Activated CD8-positive, alpha-beta memory T cell treated with anti-CD3 and anti-CD28 coated beads, Interleukin-2, amount 50 U/mL, for 48 hours (primary cell): Measurements from ENCODE around the gene RNASE7.

Experiments
- DNase-seq: peaks from one replicate; pipeline ENCODE4 v3.0.0-alpha.2; 2020

RNASE7 gene

DNA sequence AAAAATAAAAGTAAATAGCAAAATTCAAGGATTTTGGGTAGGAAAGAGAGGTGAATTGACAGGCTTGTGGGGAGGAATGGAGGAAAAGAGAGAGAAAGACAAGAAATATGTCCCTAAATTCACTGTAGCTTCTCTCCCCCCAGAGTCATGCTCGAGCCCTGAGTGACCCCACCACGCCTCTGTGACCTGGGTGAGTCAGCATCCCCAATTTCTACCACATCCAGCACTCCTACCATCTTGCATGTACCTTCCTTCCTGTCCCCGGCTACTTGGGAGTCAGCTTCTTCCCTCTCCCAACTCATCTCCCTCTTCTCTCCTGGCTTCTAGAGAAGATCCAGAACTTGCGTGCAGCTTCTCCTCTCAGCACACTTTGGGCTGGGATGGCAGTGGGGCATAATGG is 46.5 kb downstream of the RNASE7 start:
- DNase-seq: no peak

DNA sequence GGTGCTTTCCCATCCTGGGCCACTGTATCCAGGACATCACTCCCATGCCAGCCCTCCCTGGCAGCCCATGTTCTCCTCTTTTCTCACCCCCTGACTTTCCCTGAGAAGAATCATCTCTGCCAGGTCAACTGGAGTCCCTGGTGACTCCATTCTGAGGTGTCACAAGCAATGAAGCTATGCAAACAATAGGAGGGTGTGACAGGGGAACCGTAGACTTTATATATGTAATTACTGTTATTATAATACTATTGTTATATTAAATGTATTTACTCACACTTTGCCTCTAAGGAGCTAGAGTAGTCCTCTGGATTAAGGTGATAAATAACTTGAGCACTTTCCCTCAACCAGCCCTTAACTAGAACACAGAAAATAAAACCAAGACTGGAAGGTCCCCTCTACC is 47.1 kb downstream of the RNASE7 start:
- DNase-seq: no peak

DNA sequence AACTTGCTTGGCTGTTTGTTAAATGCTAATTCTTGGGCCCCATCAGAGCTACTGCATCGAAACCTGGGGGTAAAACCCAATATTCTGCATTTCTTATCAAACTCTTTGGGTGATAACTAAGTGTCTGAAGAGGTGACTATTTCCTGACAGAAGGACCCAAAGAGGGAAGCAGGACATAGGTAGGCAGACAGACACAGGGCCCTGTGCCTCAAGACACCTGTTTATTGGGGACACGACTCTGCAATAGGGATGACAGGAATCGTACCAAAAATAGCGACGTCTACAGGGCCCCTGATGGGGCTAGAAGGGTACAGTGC is 47.7 kb downstream of the RNASE7 start:
- DNase-seq: no peak

DNA sequence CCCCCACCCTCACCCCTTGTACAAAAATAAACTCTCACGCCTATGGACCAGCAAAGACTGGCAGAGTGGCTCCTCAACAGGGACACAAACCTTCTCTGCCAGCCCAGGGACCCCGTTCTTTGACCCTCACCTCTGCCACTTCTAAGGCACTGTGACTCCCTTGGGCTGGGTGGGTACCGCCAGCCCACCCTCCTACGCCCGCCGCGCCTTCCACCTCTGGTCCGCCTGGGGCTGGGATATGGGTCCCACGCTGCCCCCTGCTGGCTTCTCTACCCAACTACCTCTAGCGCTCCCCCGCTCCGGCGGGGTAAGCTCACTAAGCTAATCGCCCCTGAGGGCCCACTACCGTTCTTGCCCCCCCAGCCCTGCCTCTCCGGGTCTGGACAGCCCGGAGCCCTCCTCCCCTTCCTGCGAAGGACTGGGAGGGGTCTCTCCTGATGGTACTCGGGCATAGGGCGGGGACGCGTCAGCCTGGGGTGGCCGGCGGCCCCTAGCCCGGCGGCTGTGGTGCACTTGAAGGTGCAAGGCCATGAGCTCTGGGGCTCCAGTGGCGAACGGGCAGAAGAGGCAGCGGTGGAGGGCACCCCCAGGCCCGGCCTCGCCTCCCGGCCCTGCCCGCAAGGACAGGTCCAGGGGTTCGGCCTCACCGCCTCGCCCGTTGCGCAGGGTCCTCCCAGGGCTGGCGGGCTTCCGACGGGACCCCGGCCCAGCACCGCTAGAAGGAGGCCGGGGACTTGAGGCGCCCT is 48.2 kb downstream of the RNASE7 start:
- DNase-seq: peak; percentile 83

DNA sequence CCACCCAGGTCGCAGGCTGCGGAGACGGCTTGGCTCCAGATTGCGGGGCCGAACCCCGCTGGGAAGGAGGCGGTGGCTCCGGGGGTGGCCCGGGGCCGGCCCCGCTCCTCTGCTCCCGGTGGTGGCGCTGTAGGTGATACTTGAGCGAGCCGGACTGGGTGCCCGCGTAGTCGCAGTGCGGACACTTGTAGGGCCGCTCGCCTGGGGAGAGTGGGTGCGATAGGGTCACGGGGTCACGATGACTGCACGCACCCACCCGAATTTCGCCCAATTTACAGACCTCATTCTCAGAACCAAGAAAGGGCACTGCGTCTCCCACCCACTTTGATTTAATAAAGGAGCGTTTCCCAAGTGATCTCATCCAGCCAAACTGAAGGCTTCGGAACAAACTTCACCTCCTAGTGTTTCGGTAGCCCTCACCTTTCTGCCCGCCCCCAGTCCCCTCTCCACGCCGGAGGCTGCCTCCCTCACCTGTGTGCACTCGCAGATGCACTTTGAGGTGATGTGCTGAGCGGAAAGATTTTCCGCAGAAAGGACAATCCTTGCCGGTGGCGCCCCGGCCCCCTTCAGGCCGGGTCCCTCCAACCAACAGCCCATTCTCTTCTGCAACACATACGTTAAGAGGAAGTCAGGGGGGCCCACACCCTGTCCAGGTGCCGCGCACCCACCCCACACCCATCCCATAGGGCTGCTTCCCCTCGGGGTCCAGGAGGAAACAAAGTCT is 48.9 kb downstream of the RNASE7 start:
- no peak for DNase-seq

DNA sequence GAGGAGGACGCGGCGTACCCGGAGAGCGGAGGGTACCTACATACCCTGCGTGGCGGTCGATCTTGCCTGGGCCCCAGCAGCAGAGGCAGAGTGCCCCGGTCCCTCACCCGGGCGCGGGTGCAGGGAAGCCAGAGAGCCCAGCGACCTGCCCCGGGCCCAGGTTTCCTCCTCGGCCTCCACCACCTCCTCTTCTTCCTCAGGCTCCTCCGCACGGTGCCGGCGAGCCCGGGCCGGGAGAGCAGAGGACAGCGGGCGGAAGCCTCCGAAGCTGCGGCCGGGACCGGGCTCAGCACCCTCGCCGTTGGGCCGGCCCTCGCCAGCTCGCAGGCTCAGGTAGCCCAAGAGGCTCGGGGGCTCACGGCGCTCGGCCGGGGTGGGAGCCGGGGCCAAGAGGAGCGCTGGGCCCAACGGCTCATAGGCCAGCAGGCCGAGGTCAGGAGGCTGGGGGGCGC is 49.7 kb downstream of the RNASE7 start:
- DNase-seq: no peak

DNA sequence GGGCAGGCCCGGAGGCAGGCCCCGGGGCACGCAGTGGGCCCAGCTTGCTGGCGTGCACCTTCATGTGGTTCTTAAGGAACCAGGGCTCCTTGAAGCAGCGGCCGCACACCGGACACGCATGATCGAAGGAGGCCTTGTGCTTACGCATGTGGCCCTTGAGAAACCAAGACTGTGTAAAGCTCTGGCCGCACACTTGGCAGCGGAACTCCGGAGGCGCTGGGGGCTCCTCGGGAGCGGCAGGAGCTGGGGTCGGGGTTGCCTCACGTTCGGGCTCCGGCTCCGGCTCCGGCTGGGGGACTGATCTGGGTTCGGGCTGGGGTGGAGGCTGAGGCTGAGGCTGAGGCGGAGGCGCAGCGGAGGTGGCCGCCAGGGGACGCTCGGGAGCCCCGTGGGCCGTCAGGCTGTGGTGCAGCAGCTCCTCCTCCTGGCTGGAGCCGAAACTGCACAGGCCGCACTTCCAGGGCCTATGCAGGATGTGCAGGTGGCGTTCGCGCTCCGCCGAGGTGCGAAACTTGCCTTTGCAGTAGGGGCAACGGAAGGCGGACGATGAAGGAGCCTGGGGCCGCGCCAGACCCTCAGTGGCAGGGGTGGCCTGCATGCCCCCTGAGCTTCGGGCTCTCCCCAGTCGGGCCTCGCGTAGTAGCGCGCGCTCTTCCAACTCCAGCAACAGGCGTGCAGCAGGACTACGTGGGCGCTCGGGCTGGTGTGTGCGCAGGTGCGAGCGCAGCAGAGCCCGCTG is 50.3 kb downstream of the RNASE7 start:
- DNase-seq: peak; percentile 99

DNA sequence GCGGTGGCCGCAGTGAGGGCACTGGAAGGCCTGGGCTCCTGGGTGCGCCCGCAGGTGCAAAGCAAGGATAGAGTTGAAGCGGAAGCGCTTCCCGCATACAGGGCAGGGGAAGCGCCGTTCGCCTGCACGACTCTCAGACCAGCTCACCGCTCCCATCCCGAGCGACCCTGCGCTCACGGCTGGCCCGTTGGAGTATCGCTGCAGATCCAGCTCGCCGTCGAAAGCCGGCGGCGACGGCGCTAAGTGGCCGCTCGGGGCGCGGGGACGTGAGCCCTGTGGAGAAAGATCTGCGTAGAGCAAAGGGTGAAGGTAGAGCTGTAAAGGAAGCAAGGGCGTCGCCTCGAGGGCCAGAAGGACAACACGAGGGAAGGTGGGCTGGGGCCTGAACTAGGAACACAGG is 50.9 kb downstream of the RNASE7 start:
- no peak for DNase-seq
